Panc1 (cell line): ENCODE results near the gene PLEKHN1. TPM values are rescaled to one million over a fixed set of nuclear protein-coding genes. Genes with fewer than 3 reads are reported as not detected.

ENCODE experiments used
- ATAC-seq: fragments of 200-7000 bp; cut with Tn5 transposase; 2 replicates; pipeline ENCODE4 v1.9.1; 2020; ENCODE audit warnings: mild to moderate bottlenecking, moderate library complexity
- BruUV-seq: library from RNA; stranded (reverse); fragments of 400-500 nt; replicated peaks from 2 replicates; lab custom pipeline; 2021; lab: Mats Ljungman, UMichigan
- CTCF ChIA-PET: fragments of 300-600 bp; sonication (Branson Sonifier 250); formaldehyde crosslinking; loops from one replicate; lab custom pipeline; 2022; ENCODE audit warnings: antibody characterized with exemption; lab: Charles Lee
- POLR2A ChIA-PET: fragments of 300-600 bp; sonication (Branson Sonifier 250); formaldehyde crosslinking; loops from one replicate; lab custom pipeline; 2022; ENCODE audit warnings: antibody characterized with exemption; lab: Charles Lee
- DNase-seq: peaks from one replicate; pipeline ENCODE4 v3.0.0-alpha.2; 2010; ENCODE audit warnings: low read depth, low spot score
- H3K27ac ChIP-seq: 2 replicates; pipeline ENCODE4 v1.5.1; 2011; ENCODE audit warnings: mild to moderate bottlenecking, low read length, inconsistent platforms
- H3K27me3 ChIP-seq: fragments of 200-500 bp; sonication (Bioruptor generic); 2 replicates; pipeline ENCODE4 v1.6.0; 2014; ENCODE audit warnings: low read length, inconsistent platforms; ENCODE audit not compliant: control insufficient read depth, insufficient read depth
- H3K36me3 ChIP-seq: fragments of 200-500 bp; sonication (Bioruptor generic); 2 replicates; pipeline ENCODE4 v1.5.1; 2014; ENCODE audit warnings: inconsistent platforms, mild to moderate bottlenecking, low read length, moderate library complexity; ENCODE audit not compliant: control insufficient read depth, insufficient read depth
- H3K4me1 ChIP-seq: 2 replicates; pipeline ENCODE4 v1.5.1; 2011; ENCODE audit warnings: inconsistent platforms, mild to moderate bottlenecking, low read length, moderate library complexity; ENCODE audit not compliant: control insufficient read depth, insufficient read depth
- H3K4me3 ChIP-seq, 2 experiments: 2 replicates each; pipeline ENCODE4 v1.5.1; 2011 to 2012; ENCODE audit warnings: low read depth in 2 of 2, low read length in 2 of 2, mild to moderate bottlenecking in 2 of 2, inconsistent platforms in 1 of 2, moderate library complexity in 1 of 2
- H3K9me3 ChIP-seq: fragments of 200-500 bp; sonication (Bioruptor generic); 2 replicates; pipeline ENCODE4 v1.5.1; 2014; ENCODE audit warnings: low read depth, mild to moderate bottlenecking, inconsistent platforms, low read length, moderate library complexity; ENCODE audit not compliant: control insufficient read depth, insufficient read depth
- POLR2AphosphoS5 ChIP-seq: IDR thresholded peaks from 2 replicates; pipeline ENCODE4 v1.6.1; 2012; ENCODE audit warnings: mild to moderate bottlenecking, low read depth, low read length, moderate library complexity
- SIN3A ChIP-seq: IDR thresholded peaks from 2 replicates; pipeline ENCODE4 v1.6.1; 2012; ENCODE audit warnings: low read depth, mild to moderate bottlenecking, low read length, moderate library complexity, borderline replicate concordance; ENCODE audit not compliant: insufficient read depth
- TCF7L2 ChIP-seq: IDR thresholded peaks from 2 replicates; pipeline ENCODE4 v1.6.1; 2011; ENCODE audit warnings: mild to moderate bottlenecking, low read depth, low read length, inconsistent platforms
- in situ Hi-C: cut with HindIII; loops from 2 replicates; pipeline ENCODE4 v1.10.0; 2016; ENCODE audit warnings: low sequenced_read_pairs, low pct_unique_long_range_greater_than_20kb
- intact Hi-C: fragments of 100-400 bp; cut with micrococcal nuclease; formaldehyde crosslinking; loops from one replicate; pipeline ENCODE4 v1.10.0; 2022; ENCODE audit not compliant: unreplicated experiment
- total RNA-seq: library from RNA; stranded (reverse); gene quantifications from one replicate; pipeline ENCODE4 v1.2.1, GENCODE V29; 2021; ENCODE audit not compliant: unreplicated experiment
- TF ChIP-seq, protein P1 (sequence below): fragments of 450-650 bp; IDR thresholded peaks from 2 replicates; pipeline ENCODE4 v1.5.1; 2017; ENCODE audit warnings: mild to moderate bottlenecking
- TF ChIP-seq, protein P2 (sequence below), 2 experiments: IDR thresholded peaks; 2 replicates each; pipeline ENCODE4 v1.6.1; 2011 to 2012; ENCODE audit warnings: low read depth in 2 of 2, control low read depth in 1 of 2, low read length in 1 of 2, mild to moderate bottlenecking in 1 of 2, moderate library complexity in 1 of 2; ENCODE audit not compliant: insufficient read depth in 1 of 2

Gene PLEKHN1
- total RNA-seq, 1 experiment from 2014 or later = 9.8 TPM

DNA sequence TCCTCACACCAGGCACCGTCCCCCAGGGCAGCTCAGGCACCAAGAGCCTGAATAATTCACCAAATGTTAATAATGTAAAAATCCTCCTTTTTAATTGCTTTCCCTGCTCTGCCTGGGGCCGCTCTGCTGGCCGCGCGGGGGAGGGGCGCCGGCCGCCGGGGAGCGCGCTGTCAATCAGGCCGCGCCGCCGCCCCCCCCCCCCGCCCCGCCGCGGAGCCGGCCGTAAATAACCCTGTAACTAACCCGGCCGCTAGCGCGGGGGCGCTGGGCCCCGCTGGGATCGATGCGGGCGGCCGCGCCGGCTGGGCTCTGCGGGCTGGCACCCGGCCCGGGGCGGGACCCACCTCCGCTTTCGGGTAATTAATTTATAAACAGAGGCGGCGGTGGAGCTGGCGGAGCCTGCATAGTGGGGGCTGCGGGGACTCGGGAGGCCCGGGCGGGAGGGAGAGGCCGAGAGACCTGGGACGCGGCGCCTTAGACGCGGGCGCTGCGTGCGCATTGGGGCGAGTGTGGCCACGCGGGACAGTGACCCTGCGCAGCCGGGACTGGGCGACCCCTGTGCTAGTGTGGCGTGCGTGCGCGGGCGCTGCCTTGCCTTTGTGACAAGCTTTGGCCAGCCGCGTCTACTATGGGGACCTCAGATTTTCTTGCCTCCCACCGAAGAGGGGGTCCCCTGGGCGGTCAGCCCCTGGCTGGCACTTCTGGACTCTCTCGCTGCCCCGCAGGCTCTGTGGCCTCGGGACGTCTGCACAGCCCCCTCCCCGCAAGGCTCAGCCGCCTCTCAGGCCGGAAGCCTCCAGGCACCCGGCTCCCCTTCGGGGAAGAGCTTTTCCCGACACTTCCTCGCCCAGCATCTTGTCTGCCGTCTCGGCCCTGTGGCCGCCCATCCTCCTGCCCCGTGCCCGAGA is 25.9 kb upstream of the PLEKHN1 start:
- ChIA-PET POLR2A (no interaction called here), CTCF (interaction anchor here (0.6 kb wide), 1 partner anchor 36 kb away, joined by 4 read pairs; no protein-coding TSS in a partner anchor)
- ATAC-seq (peak; percentile 14), DNase-seq (no peak)
- no peaks in the 10 kb centered on the region for H3K36me3 ChIP-seq
- peak overlapping the region; percentile 40 to 57 for H3K4me3 ChIP-seq
- H3K9me3 ChIP-seq = no peaks in the 10 kb centered on the region
- intact Hi-C loops = loop anchor here (5.0 kb wide), 1 partner anchor 33 kb away; no protein-coding TSS in a partner anchor
- no peaks in the 10 kb centered on the region for H3K27me3 ChIP-seq
- no TSS peak for BruUV-seq
- 0 out of 2 replicates have a peak, but pooled peaks have one; percentile 65 for TF ChIP-seq SIN3A
- TF ChIP-seq, protein P1, sequence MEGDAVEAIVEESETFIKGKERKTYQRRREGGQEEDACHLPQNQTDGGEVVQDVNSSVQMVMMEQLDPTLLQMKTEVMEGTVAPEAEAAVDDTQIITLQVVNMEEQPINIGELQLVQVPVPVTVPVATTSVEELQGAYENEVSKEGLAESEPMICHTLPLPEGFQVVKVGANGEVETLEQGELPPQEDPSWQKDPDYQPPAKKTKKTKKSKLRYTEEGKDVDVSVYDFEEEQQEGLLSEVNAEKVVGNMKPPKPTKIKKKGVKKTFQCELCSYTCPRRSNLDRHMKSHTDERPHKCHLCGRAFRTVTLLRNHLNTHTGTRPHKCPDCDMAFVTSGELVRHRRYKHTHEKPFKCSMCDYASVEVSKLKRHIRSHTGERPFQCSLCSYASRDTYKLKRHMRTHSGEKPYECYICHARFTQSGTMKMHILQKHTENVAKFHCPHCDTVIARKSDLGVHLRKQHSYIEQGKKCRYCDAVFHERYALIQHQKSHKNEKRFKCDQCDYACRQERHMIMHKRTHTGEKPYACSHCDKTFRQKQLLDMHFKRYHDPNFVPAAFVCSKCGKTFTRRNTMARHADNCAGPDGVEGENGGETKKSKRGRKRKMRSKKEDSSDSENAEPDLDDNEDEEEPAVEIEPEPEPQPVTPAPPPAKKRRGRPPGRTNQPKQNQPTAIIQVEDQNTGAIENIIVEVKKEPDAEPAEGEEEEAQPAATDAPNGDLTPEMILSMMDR = peak; percentile 18
- peak; percentile 42; the same call in 1 of the 2 replicates for TF ChIP-seq POLR2AphosphoS5
- TF ChIP-seq TCF7L2 = peak; percentile 44; the same call in 1 of the 2 replicates
- TF ChIP-seq, protein P2, sequence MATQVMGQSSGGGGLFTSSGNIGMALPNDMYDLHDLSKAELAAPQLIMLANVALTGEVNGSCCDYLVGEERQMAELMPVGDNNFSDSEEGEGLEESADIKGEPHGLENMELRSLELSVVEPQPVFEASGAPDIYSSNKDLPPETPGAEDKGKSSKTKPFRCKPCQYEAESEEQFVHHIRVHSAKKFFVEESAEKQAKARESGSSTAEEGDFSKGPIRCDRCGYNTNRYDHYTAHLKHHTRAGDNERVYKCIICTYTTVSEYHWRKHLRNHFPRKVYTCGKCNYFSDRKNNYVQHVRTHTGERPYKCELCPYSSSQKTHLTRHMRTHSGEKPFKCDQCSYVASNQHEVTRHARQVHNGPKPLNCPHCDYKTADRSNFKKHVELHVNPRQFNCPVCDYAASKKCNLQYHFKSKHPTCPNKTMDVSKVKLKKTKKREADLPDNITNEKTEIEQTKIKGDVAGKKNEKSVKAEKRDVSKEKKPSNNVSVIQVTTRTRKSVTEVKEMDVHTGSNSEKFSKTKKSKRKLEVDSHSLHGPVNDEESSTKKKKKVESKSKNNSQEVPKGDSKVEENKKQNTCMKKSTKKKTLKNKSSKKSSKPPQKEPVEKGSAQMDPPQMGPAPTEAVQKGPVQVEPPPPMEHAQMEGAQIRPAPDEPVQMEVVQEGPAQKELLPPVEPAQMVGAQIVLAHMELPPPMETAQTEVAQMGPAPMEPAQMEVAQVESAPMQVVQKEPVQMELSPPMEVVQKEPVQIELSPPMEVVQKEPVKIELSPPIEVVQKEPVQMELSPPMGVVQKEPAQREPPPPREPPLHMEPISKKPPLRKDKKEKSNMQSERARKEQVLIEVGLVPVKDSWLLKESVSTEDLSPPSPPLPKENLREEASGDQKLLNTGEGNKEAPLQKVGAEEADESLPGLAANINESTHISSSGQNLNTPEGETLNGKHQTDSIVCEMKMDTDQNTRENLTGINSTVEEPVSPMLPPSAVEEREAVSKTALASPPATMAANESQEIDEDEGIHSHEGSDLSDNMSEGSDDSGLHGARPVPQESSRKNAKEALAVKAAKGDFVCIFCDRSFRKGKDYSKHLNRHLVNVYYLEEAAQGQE (IDR thresholded peaks at IDR 0.05; ENCODE audit: insufficient read depth in 1 of 2, low read depth in 2 of 2, low read length in 1 of 2) = no peak
- H3K27ac ChIP-seq = peak overlapping the region; percentile 87
- in situ Hi-C loops = no loop called here
- peaks cover 66% of the 10 kb centered on the region for H3K4me1 ChIP-seq

DNA sequence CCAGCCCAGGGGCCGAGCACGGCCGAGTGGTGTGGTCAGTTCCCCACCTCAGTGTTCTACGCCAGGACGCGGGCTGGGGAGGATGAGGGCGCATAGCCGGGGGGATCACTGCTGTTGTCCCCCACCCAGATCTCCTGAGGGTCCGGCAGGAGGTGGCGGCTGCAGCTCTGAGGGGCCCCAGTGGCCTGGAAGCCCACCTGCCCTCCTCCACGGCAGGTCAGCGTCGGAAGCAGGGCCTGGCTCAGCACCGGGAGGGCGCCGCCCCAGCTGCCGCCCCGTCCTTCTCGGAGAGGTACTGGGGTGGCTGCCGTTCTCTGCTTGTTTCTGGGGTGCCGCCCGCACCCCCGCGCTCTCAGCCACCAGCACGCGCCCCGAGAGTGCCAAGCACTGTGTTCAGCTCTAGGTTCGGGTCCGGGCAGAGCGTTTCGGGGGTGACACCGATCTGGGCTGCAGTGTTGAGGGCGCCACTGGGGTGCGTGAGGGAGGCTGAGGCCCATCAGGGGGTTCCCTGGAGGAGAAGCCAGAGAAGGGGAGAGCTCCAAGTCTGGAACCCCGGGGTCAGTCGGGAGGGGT is 25.2 kb upstream of the PLEKHN1 start:
- Histone ChIP-seq H3K4me1 (peaks cover 71% of the 10 kb centered on the region), H3K36me3 (no peaks in the 10 kb centered on the region), H3K4me3 (peak overlapping the region; percentile 40 to 57), H3K27me3 (no peaks in the 10 kb centered on the region), H3K27ac (peak overlapping the region; percentile 87), H3K9me3 (no peaks in the 10 kb centered on the region)
- ChIA-PET POLR2A (interaction anchor here (1.0 kb wide), 1 partner anchor 11 kb away, joined by 3 read pairs; no protein-coding TSS in a partner anchor), CTCF (interaction anchor here (0.6 kb wide), 1 partner anchor 232 kb away, joined by 4 read pairs; the partner anchor contains the start of gene TTLL10)
- no TSS peak for BruUV-seq
- ATAC-seq (no peak; the same call in 1 of the 2 replicates), DNase-seq (no peak)
- in situ Hi-C loops (no loop called here), intact Hi-C loops (loop anchor here (5.0 kb wide), 1 partner anchor 34 kb away; no protein-coding TSS in a partner anchor)
- TF ChIP-seq SIN3A (no peak), TCF7L2 (no peak), POLR2AphosphoS5 (no peak)
- TF ChIP-seq, protein P1 = no peak
- TF ChIP-seq, protein P2 (IDR thresholded peaks at IDR 0.05; ENCODE audit: insufficient read depth in 1 of 2, low read depth in 2 of 2, low read length in 1 of 2) = no peak
